HG03103 (cell line): ENCODE measurements around the gene TOR1AIP1.
"Not testable (repeated sequence)": the region's sequence is repeated elsewhere in the genome, so short reads cannot be mapped to it uniquely, and the experiment has no call there.

Source experiments
- ATAC-seq: cut with Tn5 transposase; IDR thresholded peaks from one replicate; pipeline ENCODE4 v1.9.1; 2021; ENCODE audit warnings: low read depth; ENCODE audit not compliant: unreplicated experiment

Gene TOR1AIP1, protein sequence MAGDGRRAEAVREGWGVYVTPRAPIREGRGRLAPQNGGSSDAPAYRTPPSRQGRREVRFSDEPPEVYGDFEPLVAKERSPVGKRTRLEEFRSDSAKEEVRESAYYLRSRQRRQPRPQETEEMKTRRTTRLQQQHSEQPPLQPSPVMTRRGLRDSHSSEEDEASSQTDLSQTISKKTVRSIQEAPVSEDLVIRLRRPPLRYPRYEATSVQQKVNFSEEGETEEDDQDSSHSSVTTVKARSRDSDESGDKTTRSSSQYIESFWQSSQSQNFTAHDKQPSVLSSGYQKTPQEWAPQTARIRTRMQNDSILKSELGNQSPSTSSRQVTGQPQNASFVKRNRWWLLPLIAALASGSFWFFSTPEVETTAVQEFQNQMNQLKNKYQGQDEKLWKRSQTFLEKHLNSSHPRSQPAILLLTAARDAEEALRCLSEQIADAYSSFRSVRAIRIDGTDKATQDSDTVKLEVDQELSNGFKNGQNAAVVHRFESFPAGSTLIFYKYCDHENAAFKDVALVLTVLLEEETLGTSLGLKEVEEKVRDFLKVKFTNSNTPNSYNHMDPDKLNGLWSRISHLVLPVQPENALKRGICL

DNA sequence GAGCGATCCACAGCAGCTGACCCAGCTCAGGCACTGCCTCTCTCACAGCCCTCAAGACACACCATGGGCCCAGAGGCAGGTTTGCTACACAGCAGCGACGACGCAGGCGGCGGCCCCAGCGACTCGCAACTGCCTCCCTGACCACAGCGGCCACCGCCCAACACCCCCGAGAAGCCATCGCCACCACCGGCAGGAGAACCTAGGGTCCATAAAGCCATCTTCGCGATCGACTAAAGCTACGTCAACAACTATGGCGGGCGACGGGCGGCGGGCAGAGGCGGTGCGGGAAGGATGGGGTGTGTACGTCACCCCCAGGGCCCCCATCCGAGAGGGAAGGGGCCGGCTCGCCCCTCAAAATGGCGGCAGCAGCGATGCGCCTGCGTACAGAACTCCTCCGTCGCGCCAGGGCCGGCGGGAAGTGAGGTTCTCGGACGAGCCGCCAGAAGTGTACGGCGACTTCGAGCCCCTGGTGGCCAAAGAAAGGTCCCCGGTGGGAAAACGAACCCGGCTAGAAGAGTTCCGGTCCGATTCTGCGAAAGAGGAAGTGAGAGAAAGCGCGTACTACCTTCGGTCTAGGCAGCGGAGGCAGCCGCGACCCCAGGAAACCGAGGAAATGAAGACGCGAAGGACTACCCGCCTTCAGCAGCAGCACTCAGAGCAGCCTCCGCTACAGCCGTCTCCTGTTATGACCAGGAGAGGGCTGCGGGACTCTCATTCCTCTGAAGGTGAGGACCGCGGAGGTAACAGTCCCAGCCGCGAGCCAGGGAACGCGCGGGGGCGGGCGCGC lies at the start of gene TOR1AIP1:
Gene TOR1AIP1, plus strand, starts transcription at position 33 of the 787 bp plus-strand sequence. Its CDS starts 218 bp downstream, at position 251.
- ATAC-seq = peak; percentile 60

- not testable (repeated sequence) for ATAC-seq
These were observed 45.2 kb upstream of the TOR1AIP1 start for GRCh38 chr1:179836686-179837445.

DNA sequence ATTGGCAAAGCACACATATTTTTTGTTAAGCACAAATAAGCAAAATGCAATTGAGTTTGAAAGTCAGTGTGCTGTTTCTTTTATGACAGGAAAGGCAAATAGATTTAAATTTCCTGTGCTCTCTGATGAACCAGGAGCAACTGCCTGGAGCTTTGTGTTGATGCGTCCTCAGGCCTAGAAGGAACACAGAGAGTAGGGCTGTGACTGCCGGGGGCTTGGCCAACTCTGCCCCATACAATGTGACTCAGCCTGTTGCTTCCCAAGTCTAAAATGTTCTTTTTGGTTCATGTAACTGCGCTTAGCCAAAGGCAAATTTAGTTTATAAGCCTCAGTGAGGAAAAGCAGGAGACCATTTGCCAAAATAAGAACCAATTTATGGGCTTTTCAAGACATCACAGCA lies 42.0 kb upstream of the TOR1AIP1 start:
- ATAC-seq = no peak

DNA sequence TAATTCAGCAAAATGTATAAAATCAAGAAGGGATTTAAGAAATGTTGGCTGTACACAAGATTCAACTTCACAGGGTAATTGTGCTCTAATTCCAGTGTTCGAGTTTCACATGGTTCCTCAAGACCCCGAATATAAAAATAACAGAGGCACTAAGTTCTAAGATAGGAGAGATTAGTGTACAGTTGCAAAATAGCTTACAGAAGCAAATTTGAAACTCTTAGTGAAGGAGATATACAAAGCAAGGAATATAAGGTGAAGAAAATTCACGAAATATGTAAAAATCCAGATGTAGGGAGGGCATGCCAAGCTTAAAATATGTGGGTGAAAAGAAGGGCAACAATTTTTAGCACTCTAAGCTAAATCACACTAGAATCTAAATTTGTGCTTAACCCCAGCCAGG lies 33.9 kb upstream of the TOR1AIP1 start:
- ATAC-seq = no peak

DNA sequence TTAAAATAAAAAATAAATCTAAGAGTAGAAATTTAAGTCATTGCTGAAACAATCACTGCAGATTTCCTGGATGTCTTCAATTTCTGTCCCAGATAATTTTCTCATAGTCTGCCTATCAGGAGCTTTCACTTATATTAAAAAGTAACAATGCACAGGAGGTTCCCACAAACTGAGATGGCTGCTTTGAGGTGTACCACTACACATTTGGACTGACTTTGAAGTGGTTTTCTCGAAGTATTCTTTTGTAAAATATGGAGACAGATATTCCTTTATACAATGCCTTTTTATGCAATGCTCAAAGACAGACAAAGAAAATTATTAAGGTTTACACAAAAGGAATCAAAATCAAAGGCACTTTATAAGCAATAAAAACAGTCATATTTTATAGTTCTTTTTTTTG lies 29.0 kb upstream of the TOR1AIP1 start:
- ATAC-seq = no peak

- ATAC-seq = not testable (repeated sequence)
These were observed 26.3 kb upstream of the TOR1AIP1 start for GRCh38 chr1:179855831-179856230.

DNA sequence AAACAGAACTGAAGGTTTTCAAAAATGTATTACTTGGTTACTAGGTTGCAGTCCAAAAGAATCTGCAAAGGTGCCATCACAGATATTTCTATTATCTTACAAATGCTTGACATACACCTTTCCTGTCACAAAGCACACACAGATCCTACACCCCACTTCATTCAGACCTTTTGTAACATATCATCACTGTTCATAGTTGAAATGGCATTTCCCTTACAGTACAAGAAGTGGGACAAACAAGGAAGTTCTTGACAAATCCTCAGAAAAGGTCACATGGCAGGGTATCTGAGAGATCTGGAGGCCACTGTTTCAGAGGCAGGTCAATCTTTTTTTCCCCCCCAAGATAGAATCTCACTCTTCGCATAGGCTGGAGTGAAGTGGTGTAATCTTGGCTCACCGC lies 25.8 kb upstream of the TOR1AIP1 start:
- ATAC-seq = no peak

DNA sequence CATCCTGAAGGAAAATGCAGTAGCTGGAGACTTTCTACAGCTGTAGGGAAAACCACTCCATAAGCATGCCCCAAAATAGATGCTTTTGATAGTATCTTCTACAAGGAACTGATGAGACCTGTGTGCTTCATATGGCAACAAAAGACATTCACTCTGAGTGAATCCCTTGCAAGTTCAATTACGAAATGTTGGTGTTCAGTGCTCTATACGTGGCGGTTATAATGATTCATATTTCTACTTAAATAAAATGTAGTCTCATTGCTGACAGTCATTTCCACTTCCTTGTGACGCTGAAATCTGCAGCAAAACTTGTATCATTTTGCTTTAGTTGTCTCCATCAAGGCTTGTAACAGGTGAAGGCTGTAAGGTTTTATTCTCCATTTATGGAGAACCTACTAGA lies 25.1 kb upstream of the TOR1AIP1 start:
- ATAC-seq = no peak

DNA sequence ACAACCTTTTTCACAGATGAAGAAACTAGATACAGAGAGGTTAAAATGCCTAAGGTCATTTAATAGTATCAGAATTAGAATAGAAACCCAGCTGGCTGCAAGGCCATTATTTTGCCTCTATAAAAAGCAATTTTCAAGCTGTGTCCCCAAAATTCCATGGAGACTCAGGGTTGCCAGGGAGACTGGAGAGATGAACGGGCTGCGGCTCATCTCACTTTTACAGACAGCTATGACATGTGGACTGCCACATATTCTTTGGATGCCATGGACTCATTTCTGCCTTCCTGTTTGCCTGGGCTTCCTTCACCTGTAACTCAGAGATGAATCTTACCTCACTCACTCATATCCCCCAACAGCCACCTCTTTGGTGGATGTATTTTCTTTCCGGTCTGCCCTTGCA lies 21.4 kb upstream of the TOR1AIP1 start:
- no peak for ATAC-seq

DNA sequence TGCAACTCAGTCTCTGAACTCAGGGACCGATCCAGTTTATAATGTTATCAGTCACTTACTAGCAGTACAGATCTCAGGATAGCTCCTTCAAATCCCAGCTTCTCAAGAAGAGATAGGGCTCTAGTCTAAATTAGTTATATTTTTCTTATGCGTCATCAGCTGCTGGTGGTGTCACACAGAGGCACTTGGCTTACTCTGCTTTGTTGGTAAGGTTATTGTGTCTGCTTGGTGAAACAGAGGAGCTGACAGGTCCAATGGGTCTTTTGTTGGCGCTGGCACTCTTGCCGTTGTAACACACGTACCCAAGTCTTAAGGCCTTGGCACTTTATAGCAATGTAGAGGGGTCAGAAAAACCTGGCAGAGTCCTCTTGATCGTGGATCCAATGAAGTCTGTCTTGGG lies 16.7 kb upstream of the TOR1AIP1 start:
- ATAC-seq = no peak

DNA sequence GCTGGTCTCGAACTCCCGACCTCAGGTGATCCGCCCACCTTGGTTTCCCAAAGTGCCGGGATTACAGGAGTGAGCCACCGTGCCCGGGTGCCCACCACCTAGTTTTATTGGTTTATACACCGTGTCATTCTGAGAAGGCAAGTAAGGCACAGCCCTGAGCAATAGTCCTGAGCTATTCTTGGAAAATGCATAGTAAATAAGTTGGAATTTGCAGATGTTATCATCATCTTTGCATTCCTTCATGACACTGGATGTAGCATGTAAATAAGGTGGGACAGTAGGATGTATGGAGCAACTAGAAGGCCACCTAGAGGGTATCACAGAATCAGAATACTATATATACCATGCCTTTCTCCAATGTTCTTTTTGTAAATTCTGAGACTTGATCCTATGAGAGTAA lies 15.5 kb upstream of the TOR1AIP1 start:
- no peak for ATAC-seq

DNA sequence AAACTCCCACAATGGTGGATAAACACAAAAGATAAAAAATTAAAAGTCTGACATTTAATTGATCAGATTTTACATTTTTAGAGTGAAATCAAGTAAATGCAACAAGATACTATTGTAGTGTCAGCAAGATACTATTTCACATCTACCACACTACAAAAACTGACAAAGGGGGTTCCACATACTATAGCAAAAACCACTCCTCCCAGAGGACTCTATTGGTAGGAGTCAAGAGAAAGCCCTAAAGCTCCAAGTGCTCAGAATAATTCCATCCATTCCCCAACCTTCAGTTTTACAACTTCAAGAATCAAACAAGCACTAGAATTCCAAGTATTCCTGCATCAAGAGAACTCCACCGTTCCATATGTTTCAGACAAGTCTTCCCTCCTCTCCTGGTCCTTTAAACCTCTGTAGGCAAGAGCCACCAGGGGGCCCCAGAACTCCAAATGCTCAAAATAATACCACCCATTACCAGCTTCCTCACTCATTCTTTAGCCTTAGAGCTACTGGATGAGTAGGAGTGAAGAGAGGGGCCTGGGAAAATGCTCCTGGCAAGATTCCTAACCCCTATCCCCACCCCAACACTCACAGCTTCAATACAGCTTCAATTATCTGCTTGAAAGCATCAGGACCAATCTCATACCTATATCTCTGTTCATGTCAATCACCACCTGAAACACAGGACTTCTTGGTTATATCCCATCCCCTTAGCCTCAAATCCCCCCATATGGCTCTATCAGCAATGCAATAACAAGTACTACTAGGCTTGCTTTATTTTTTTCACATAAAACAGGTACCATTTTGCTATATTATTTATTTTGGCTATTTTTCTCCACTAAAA lies 14.4 kb upstream of the TOR1AIP1 start:
- peak; percentile 63 for ATAC-seq

GRCh38 chr1:179870870-179871269 lies 11.2 kb upstream of the TOR1AIP1 start:
- no peak for ATAC-seq

GRCh38 chr1:179871940-179872339 lies 10.1 kb upstream of the TOR1AIP1 start:
- no peak for ATAC-seq

DNA sequence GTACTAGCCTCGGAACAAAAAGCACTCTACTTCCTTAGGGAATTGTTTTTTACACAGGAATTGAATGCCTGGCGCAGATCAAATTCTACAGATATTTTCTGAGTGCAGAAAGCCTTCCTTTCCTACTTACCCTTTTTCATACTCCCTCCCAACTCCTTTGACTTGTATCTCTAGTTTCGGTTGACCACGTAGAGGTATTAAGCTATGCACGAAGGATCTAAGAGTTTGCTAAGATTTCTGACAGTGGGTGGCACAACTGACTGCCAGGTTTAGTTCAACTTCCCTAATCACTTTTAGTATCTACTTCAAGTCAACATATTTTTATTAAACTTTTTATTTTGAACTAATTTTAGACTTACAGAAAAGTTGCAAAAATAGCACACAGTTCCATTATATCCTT lies 9.5 kb upstream of the TOR1AIP1 start:
- ATAC-seq = no peak

DNA sequence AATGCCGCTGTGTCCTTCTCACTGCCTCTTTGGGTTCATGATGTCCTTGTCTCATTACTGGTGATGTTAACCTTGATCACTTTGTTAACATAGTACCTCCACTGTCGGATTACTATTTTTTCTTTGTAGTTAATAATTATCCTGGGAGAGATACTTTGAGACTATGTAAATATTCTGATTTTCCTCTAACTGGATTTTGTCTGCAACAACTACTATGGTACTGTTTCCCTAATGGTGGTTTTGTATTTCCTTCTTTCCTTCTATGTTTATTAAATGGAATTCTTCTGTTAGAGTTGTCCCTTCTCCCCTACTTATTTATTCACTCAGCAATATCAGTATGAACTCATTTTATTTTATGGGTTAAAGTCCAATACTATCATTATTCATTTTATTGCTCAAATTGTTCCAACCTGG lies 8.6 kb upstream of the TOR1AIP1 start:
- no peak for ATAC-seq

- no peak for ATAC-seq
These were observed 6.3 kb upstream of the TOR1AIP1 start for GRCh38 chr1:179875596-179876299.

DNA sequence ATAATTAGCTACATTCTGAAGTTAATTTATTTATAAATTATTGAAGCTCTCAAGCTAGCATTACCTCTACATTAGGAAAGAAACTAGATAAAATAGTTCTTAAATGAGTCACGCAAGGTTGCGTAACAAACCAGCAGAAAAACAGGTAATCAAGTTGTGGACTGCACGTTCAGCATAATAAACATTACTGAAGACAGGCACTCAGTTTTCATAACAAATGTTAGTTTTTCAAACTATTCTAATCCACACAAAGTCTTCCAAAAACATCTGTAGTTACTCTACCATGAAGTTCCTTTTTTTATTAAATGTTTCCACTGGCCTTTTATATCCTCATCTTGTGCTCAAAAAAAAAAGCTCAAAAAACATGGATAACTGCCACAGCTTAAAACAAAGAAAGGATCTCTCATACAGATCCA lies 5.8 kb upstream of the TOR1AIP1 start:
- no peak for ATAC-seq

DNA sequence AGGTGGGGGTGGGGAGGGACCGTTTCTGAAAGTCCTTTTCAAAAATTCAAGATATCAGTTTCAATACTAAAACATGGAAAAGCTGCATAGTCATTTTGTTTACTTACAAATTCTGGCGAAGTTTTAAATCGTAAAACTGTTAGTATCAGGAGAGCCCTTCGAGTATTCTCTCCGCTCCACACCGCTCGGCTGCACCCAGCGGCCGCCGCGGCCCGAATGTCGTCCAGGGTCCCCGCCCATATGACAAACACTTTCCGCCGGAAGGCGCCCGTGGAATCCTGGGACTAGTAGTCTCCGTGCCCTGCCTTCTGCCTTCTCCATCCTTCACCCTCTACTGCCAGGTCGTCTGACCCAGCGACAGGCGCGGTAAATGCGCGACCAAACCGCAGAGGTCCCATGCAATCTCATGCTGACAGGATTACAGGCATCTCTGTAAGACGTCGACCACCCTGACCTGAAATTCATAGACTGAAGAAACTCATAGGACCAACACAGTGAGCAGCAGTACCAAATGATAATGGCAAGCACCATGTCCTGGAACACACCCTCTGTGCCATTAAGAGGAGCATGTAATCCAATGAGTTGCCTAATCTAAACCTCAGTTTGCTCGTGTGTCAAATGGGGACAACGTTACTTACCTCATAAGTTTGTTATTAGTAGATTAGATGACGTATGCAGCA lies 4.4 kb upstream of the TOR1AIP1 start, which contains the start of gene TOR1AIP2:
Gene TOR1AIP2, minus strand, starts transcription at position 218 of the 680 bp plus-strand sequence. CDS start 25,138 bp downstream, outside the sequence.
- ATAC-seq = peak; percentile 62
